Vagina (tissue), 2 donors: ENCODE measurements around the gene CD44.

Source experiments
- POLR2A ChIP-seq, 2 donors: fragments of 450-650 bp; IDR thresholded peaks; one replicate each; pipeline ENCODE4 v1.6.1; 2017; ENCODE audit warnings: antibody characterized with exemption in 2 of 2, mild to moderate bottlenecking in 2 of 2, moderate library complexity in 2 of 2
- POLR2AphosphoS5 ChIP-seq, 2 donors: sonication (generic); formaldehyde crosslinking; IDR thresholded peaks; one replicate each; pipeline ENCODE4 v1.9.0; 2017; ENCODE audit warnings: antibody characterized with exemption in 2 of 2, mild to moderate bottlenecking in 2 of 2, low read depth in 1 of 2; ENCODE audit not compliant: insufficient read depth in 1 of 2
- TF ChIP-seq, protein P1 (sequence below), 3 experiments: fragments of 450-650 bp in 2 of 3; fragments of 200-600 bp in 1 of 3; sonication (generic) in 1 of 3; IDR thresholded peaks; one replicate each; pipeline ENCODE4 v1.5.1; 2017 to 2019; ENCODE audit warnings: antibody characterized with exemption in 3 of 3, mild to moderate bottlenecking in 2 of 3, moderate library complexity in 2 of 3

DNA sequence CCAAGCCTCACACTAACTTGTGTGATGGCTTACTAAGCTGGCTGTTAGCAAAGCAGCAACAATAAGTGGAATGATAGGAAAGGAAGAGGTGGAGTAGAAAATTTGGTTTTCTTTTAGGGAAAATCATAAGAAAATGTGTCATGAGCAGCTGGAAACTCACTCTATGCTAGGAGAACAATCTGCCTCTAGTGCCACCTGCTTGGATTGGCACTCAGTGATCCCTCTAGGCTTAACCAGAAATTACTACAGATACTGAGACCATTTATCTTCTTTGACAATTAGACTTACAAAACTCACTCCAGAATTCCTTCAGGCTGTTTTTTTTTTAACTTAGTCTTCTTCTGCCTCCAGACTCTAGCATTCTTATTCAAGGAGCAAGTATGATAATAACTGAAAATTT lies 117.3 kb downstream of the CD44 start:
- TF ChIP-seq POLR2AphosphoS5 (IDR thresholded peaks at IDR 0.05; ENCODE audit: insufficient read depth in 1 of 2, low read depth in 1 of 2) (no peak), POLR2A (IDR thresholded peaks at IDR 0.05) (no peak)
- TF ChIP-seq, protein P1, sequence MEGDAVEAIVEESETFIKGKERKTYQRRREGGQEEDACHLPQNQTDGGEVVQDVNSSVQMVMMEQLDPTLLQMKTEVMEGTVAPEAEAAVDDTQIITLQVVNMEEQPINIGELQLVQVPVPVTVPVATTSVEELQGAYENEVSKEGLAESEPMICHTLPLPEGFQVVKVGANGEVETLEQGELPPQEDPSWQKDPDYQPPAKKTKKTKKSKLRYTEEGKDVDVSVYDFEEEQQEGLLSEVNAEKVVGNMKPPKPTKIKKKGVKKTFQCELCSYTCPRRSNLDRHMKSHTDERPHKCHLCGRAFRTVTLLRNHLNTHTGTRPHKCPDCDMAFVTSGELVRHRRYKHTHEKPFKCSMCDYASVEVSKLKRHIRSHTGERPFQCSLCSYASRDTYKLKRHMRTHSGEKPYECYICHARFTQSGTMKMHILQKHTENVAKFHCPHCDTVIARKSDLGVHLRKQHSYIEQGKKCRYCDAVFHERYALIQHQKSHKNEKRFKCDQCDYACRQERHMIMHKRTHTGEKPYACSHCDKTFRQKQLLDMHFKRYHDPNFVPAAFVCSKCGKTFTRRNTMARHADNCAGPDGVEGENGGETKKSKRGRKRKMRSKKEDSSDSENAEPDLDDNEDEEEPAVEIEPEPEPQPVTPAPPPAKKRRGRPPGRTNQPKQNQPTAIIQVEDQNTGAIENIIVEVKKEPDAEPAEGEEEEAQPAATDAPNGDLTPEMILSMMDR (IDR thresholded peaks at IDR 0.05), result no peak
